ENCODE measurements around the gene SLC38A8.

The SLC38A8 gene

GRCh38 chr16:84026606-84027005, 16.0 kb downstream of the SLC38A8 start:
- ChIA-PET POLR2A (no interaction called here), CTCF (interaction anchor here (1.3 kb wide), 1 partner anchor 160 kb away, joined by 3 read pairs; the partner anchor contains the start of gene TAF1C)
- no peak for DNase-seq (ENCODE audit: extremely low spot score)
- TF ChIP-seq, protein P1, sequence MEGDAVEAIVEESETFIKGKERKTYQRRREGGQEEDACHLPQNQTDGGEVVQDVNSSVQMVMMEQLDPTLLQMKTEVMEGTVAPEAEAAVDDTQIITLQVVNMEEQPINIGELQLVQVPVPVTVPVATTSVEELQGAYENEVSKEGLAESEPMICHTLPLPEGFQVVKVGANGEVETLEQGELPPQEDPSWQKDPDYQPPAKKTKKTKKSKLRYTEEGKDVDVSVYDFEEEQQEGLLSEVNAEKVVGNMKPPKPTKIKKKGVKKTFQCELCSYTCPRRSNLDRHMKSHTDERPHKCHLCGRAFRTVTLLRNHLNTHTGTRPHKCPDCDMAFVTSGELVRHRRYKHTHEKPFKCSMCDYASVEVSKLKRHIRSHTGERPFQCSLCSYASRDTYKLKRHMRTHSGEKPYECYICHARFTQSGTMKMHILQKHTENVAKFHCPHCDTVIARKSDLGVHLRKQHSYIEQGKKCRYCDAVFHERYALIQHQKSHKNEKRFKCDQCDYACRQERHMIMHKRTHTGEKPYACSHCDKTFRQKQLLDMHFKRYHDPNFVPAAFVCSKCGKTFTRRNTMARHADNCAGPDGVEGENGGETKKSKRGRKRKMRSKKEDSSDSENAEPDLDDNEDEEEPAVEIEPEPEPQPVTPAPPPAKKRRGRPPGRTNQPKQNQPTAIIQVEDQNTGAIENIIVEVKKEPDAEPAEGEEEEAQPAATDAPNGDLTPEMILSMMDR (IDR thresholded peaks at IDR 0.05; ENCODE audit: control extremely low read depth, extremely low read depth, low read depth, missing control alignments) = no peak

DNA sequence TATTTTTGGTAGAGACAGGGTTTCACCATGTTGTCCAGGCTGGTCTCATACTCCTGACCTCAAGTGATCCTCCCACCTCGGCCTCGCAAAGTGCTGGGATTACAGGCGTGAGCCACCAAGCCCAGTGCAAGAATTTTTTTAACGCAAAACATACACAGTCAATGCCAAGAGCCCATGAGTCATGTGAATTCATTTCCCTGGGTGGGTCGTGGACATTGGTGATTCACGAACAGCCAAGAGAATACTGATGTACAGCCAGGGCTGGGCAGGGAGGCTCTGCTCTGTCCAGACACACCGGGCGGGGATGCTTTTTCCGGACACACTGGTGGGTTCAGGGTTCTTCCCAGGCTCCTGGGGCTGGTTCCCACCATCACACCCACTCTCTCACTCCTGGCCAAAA, 17.7 kb downstream of the SLC38A8 start:
- DNase-seq (ENCODE audit: extremely low spot score) = no peak
- ChIA-PET CTCF (no interaction called here), POLR2A (no interaction called here)
- TF ChIP-seq, protein P1 (IDR thresholded peaks at IDR 0.05; ENCODE audit: control extremely low read depth, extremely low read depth, low read depth, missing control alignments) = no peak

DNA sequence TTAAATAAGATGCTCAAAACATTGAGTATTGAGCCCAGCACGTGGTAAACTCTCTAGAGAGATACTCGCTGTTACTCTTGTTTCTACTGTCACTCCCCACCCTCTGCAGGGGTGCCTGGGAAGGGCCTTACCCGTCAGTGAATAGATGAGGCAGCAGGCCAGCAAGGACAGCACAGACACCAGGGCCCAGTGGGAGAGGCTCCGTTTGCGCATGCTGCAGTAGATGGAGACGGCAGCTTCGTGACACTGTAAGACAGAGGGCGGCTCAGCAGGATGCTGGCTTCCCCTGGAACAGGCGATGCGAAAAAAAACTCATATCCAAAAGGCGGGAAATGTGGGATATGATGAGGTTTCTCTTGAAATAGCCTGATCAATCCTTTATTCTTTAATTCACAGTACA, 20.0 kb downstream of the SLC38A8 start:
- POLR2A ChIA-PET = no interaction called here
- DNase-seq (ENCODE audit: extremely low spot score) = no peak
- TF ChIP-seq, protein P1 (IDR thresholded peaks at IDR 0.05; ENCODE audit: control extremely low read depth, extremely low read depth, low read depth, missing control alignments) = no peak
- CTCF ChIA-PET = no interaction called here

GRCh38 chr16:84021488-84021887, 21.1 kb downstream of the SLC38A8 start:
- ChIA-PET CTCF (interaction anchor here (1.0 kb wide), 1 partner anchor 65 kb away, joined by 3 read pairs; no protein-coding TSS in a partner anchor), POLR2A (no interaction called here)
- DNase-seq (ENCODE audit: extremely low spot score) = no peak
- TF ChIP-seq, protein P1 (IDR thresholded peaks at IDR 0.05; ENCODE audit: control extremely low read depth, extremely low read depth, low read depth, missing control alignments) = no peak

- ChIA-PET POLR2A (no interaction called here), CTCF (no interaction called here)
- TF ChIP-seq, protein P1 (IDR thresholded peaks at IDR 0.05; ENCODE audit: control extremely low read depth, extremely low read depth, low read depth, missing control alignments) = no peak
- no peak for DNase-seq (ENCODE audit: extremely low spot score)
Observed at GRCh38 chr16:84020353-84020752, 22.2 kb downstream of the SLC38A8 start.

GRCh38 chr16:84018710-84019109, 23.9 kb downstream of the SLC38A8 start:
- TF ChIP-seq, protein P1 (IDR thresholded peaks at IDR 0.05; ENCODE audit: control extremely low read depth, extremely low read depth, low read depth, missing control alignments) = no peak
- DNase-seq (ENCODE audit: extremely low spot score) = no peak
- CTCF ChIA-PET = no interaction called here
- POLR2A ChIA-PET = no interaction called here

DNA sequence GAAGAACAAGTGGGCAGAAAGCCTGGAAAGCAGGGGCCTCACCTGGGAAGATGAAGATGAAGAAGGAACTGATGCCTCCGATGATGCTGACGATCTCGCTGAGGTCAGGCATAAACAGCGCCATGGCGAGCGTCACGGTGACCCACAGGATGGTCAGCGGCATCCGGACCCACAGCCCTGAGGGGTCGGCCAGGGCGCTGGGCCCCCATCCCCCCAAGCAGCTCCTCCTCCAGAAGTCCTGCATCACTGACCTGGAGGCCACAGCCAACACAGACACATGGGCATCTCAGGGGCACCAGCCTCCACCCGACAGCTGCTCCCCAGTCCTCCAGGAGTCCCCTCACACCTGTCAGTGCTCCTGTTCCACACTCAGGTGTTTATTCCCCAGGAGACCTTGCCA, 26.1 kb downstream of the SLC38A8 start:
- no peak for DNase-seq (ENCODE audit: extremely low spot score)
- ChIA-PET POLR2A (no interaction called here), CTCF (no interaction called here)
- TF ChIP-seq, protein P1 (IDR thresholded peaks at IDR 0.05; ENCODE audit: control extremely low read depth, extremely low read depth, low read depth, missing control alignments) = no peak
